ENCODE data around the gene F10.

The F10 gene

GRCh38 chr13:113144255-113144629, 21.6 kb downstream of the F10 start:
- H3K18ac ChIP-seq (ENCODE audit: low read length): peak overlapping the region; percentile 86
- no peak overlapping the region for H3K27ac ChIP-seq (replicated peaks; ENCODE audit: low read length)
- H3K4ac ChIP-seq (ENCODE audit: low read length): peak overlapping the region; percentile 0
- no peaks in the 10 kb centered on the region for H3K36me3 ChIP-seq (replicated peaks in 1 of 2; ENCODE audit: control insufficient read depth in 2 of 2, insufficient read depth in 2 of 2, low read length in 2 of 2)
- peak overlapping the region; percentile 63 for H3K9ac ChIP-seq (ENCODE audit: low read depth, low read length, poor library complexity)
- no peak overlapping the region for H3K23ac ChIP-seq (ENCODE audit: low read depth, low read length, poor library complexity)
- peak overlapping the region; percentile 88 for H2BK12ac ChIP-seq (ENCODE audit: low read length)
- H4K8ac ChIP-seq (ENCODE audit: low read depth, low read length): peak overlapping the region; percentile 29
- H2BK5ac ChIP-seq (ENCODE audit: low read length): peak overlapping the region; percentile 83
- H3K27me3 ChIP-seq (ENCODE audit: control insufficient read depth in 3 of 3, insufficient read depth in 3 of 3, low read depth in 1 of 3, low read length in 3 of 3): peaks cover 0 to 1% (median 0%) of the 10 kb centered on the region in 3 experiments
- WGBS, 2 donors (ENCODE audit: extremely low coverage in 2 of 2, insufficient read length in 2 of 2, insufficient replicate concordance in 1 of 2): no CpG with 5 or more reads among the region's 12 CpGs
- no peak overlapping the region for H4K91ac ChIP-seq (ENCODE audit: low read depth, low read length, poor library complexity)
- no peak overlapping the region for H3K14ac ChIP-seq (ENCODE audit: low read length)
- peaks cover 3% of the 10 kb centered on the region for H3K79me1 ChIP-seq (ENCODE audit: low read depth, low read length)
- H2BK120ac ChIP-seq (ENCODE audit: low read depth, low read length): peak overlapping the region; percentile 6
- peak overlapping the region; percentile 77 for H2AK5ac ChIP-seq (ENCODE audit: low read depth, low read length)
- peaks cover 0 to 7% of the 10 kb centered on the region in 2 donors for H3K4me1 ChIP-seq (ENCODE audit: control insufficient read depth in 2 of 2, insufficient read depth in 1 of 2, low read depth in 1 of 2, low read length in 2 of 2)
- no peak for DNase-seq (ENCODE audit: low spot score)
- H3K4me3 ChIP-seq (ENCODE audit: low read length in 2 of 2): no peak overlapping the region
- no peaks in the 10 kb centered on the region for H3K9me3 ChIP-seq (replicated peaks in 1 of 2; ENCODE audit: control insufficient read depth in 2 of 2, insufficient read depth in 1 of 2, low read depth in 1 of 2, low read length in 2 of 2)
- no peak overlapping the region for H3K4me2 ChIP-seq (ENCODE audit: insufficient read depth, low read length, poor library complexity, severe bottlenecking)
- no peak overlapping the region for H2AFZ ChIP-seq (ENCODE audit: low read length)
- H2BK15ac ChIP-seq (ENCODE audit: low read length): peak overlapping the region; percentile 97

- H3K4me3 ChIP-seq (ENCODE audit: low read length in 2 of 2): no peak overlapping the region
- no peak overlapping the region for H3K4me2 ChIP-seq (ENCODE audit: insufficient read depth, low read length, poor library complexity, severe bottlenecking)
- H3K14ac ChIP-seq (ENCODE audit: low read length): no peak overlapping the region
- H4K8ac ChIP-seq (ENCODE audit: low read depth, low read length): no peak overlapping the region
- peaks cover 0 to 7% of the 10 kb centered on the region in 2 donors for H3K4me1 ChIP-seq (ENCODE audit: control insufficient read depth in 2 of 2, insufficient read depth in 1 of 2, low read depth in 1 of 2, low read length in 2 of 2)
- H3K23ac ChIP-seq (ENCODE audit: low read depth, low read length, poor library complexity): no peak overlapping the region
- H3K27me3 ChIP-seq (ENCODE audit: control insufficient read depth in 3 of 3, insufficient read depth in 3 of 3, low read depth in 1 of 3, low read length in 3 of 3): no peaks in the 10 kb centered on the region
- no peak overlapping the region for H2AFZ ChIP-seq (ENCODE audit: low read length)
- H3K9me3 ChIP-seq (replicated peaks in 1 of 2; ENCODE audit: control insufficient read depth in 2 of 2, insufficient read depth in 1 of 2, low read depth in 1 of 2, low read length in 2 of 2): no peaks in the 10 kb centered on the region
- H3K4ac ChIP-seq (ENCODE audit: low read length): no peak overlapping the region
- WGBS, 2 donors (ENCODE audit: extremely low coverage in 2 of 2, insufficient read length in 2 of 2, insufficient replicate concordance in 1 of 2): no CpG with 5 or more reads among the region's 12 CpGs
- no peak overlapping the region for H2BK12ac ChIP-seq (ENCODE audit: low read length)
- H2BK120ac ChIP-seq (ENCODE audit: low read depth, low read length): no peak overlapping the region
- H2BK5ac ChIP-seq (ENCODE audit: low read length): no peak overlapping the region
- no peak overlapping the region for H3K27ac ChIP-seq (replicated peaks; ENCODE audit: low read length)
- no peak overlapping the region for H3K18ac ChIP-seq (ENCODE audit: low read length)
- H4K91ac ChIP-seq (ENCODE audit: low read depth, low read length, poor library complexity): no peak overlapping the region
- H3K79me1 ChIP-seq (ENCODE audit: low read depth, low read length): peaks cover 3% of the 10 kb centered on the region
- no peak for DNase-seq (ENCODE audit: low spot score)
- H2BK15ac ChIP-seq (ENCODE audit: low read length): no peak overlapping the region
- no peak overlapping the region for H2AK5ac ChIP-seq (ENCODE audit: low read depth, low read length)
- H3K36me3 ChIP-seq (replicated peaks in 1 of 2; ENCODE audit: control insufficient read depth in 2 of 2, insufficient read depth in 2 of 2, low read length in 2 of 2): no peaks in the 10 kb centered on the region
- H3K9ac ChIP-seq (ENCODE audit: low read depth, low read length, poor library complexity): no peak overlapping the region
Observed at GRCh38 chr13:113145496-113145895, 22.9 kb downstream of the F10 start.

GRCh38 chr13:113145911-113146598, 23.5 kb downstream of the F10 start:
- H3K4me3 ChIP-seq (ENCODE audit: low read length in 2 of 2): no peak overlapping the region
- no peak overlapping the region for H4K8ac ChIP-seq (ENCODE audit: low read depth, low read length)
- no peak overlapping the region for H2AK5ac ChIP-seq (ENCODE audit: low read depth, low read length)
- WGBS, 2 donors (ENCODE audit: extremely low coverage in 2 of 2, insufficient read length in 2 of 2, insufficient replicate concordance in 1 of 2): no CpG with 5 or more reads among the region's 15 CpGs
- H3K18ac ChIP-seq (ENCODE audit: low read length): no peak overlapping the region
- no peak overlapping the region for H4K91ac ChIP-seq (ENCODE audit: low read depth, low read length, poor library complexity)
- H2BK15ac ChIP-seq (ENCODE audit: low read length): no peak overlapping the region
- no peak overlapping the region for H3K14ac ChIP-seq (ENCODE audit: low read length)
- H3K27ac ChIP-seq (replicated peaks; ENCODE audit: low read length): no peak overlapping the region
- peaks cover 0 to 7% of the 10 kb centered on the region in 2 donors for H3K4me1 ChIP-seq (ENCODE audit: control insufficient read depth in 2 of 2, insufficient read depth in 1 of 2, low read depth in 1 of 2, low read length in 2 of 2)
- H3K36me3 ChIP-seq (replicated peaks in 1 of 2; ENCODE audit: control insufficient read depth in 2 of 2, insufficient read depth in 2 of 2, low read length in 2 of 2): no peaks in the 10 kb centered on the region
- no peaks in the 10 kb centered on the region for H3K9me3 ChIP-seq (replicated peaks in 1 of 2; ENCODE audit: control insufficient read depth in 2 of 2, insufficient read depth in 1 of 2, low read depth in 1 of 2, low read length in 2 of 2)
- no peak overlapping the region for H3K4ac ChIP-seq (ENCODE audit: low read length)
- H2BK120ac ChIP-seq (ENCODE audit: low read depth, low read length): no peak overlapping the region
- H3K4me2 ChIP-seq (ENCODE audit: insufficient read depth, low read length, poor library complexity, severe bottlenecking): no peak overlapping the region
- no peak overlapping the region for H3K23ac ChIP-seq (ENCODE audit: low read depth, low read length, poor library complexity)
- no peak overlapping the region for H2BK5ac ChIP-seq (ENCODE audit: low read length)
- no peak overlapping the region for H2BK12ac ChIP-seq (ENCODE audit: low read length)
- no peak overlapping the region for H2AFZ ChIP-seq (ENCODE audit: low read length)
- DNase-seq (ENCODE audit: low spot score): no peak
- no peaks in the 10 kb centered on the region for H3K27me3 ChIP-seq (ENCODE audit: control insufficient read depth in 3 of 3, insufficient read depth in 3 of 3, low read depth in 1 of 3, low read length in 3 of 3)
- peaks cover 3% of the 10 kb centered on the region for H3K79me1 ChIP-seq (ENCODE audit: low read depth, low read length)
- no peak overlapping the region for H3K9ac ChIP-seq (ENCODE audit: low read depth, low read length, poor library complexity)

- no peak overlapping the region for H2BK120ac ChIP-seq (ENCODE audit: low read depth, low read length)
- no peak overlapping the region for H2BK5ac ChIP-seq (ENCODE audit: low read length)
- H3K4me3 ChIP-seq (ENCODE audit: low read length in 2 of 2): no peak overlapping the region
- no peak overlapping the region for H3K14ac ChIP-seq (ENCODE audit: low read length)
- H2AK5ac ChIP-seq (ENCODE audit: low read depth, low read length): peak overlapping the region; percentile 20
- no peak overlapping the region for H2BK15ac ChIP-seq (ENCODE audit: low read length)
- no peaks in the 10 kb centered on the region for H3K79me1 ChIP-seq (ENCODE audit: low read depth, low read length)
- WGBS, 2 donors (ENCODE audit: extremely low coverage in 2 of 2, insufficient read length in 2 of 2, insufficient replicate concordance in 1 of 2): no CpG with 5 or more reads among the region's 9 CpGs
- no peak overlapping the region for H3K4ac ChIP-seq (ENCODE audit: low read length)
- no peak overlapping the region for H2AFZ ChIP-seq (ENCODE audit: low read length)
- no peak overlapping the region for H3K27ac ChIP-seq (replicated peaks; ENCODE audit: low read length)
- no peak overlapping the region for H2BK12ac ChIP-seq (ENCODE audit: low read length)
- DNase-seq (ENCODE audit: low spot score): no peak
- H3K23ac ChIP-seq (ENCODE audit: low read depth, low read length, poor library complexity): peak overlapping the region; percentile 48
- H3K36me3 ChIP-seq (replicated peaks in 1 of 2; ENCODE audit: control insufficient read depth in 2 of 2, insufficient read depth in 2 of 2, low read length in 2 of 2): no peaks in the 10 kb centered on the region
- no peak overlapping the region for H3K9ac ChIP-seq (ENCODE audit: low read depth, low read length, poor library complexity)
- peaks cover 0 to 7% of the 10 kb centered on the region in 2 donors for H3K4me1 ChIP-seq (ENCODE audit: control insufficient read depth in 2 of 2, insufficient read depth in 1 of 2, low read depth in 1 of 2, low read length in 2 of 2)
- peaks cover 0 to 3% (median 1%) of the 10 kb centered on the region in 3 experiments for H3K27me3 ChIP-seq (ENCODE audit: control insufficient read depth in 3 of 3, insufficient read depth in 3 of 3, low read depth in 1 of 3, low read length in 3 of 3)
- H3K18ac ChIP-seq (ENCODE audit: low read length): no peak overlapping the region
- no peak overlapping the region for H4K8ac ChIP-seq (ENCODE audit: low read depth, low read length)
- no peak overlapping the region for H3K4me2 ChIP-seq (ENCODE audit: insufficient read depth, low read length, poor library complexity, severe bottlenecking)
- H3K9me3 ChIP-seq (replicated peaks in 1 of 2; ENCODE audit: control insufficient read depth in 2 of 2, insufficient read depth in 1 of 2, low read depth in 1 of 2, low read length in 2 of 2): no peaks in the 10 kb centered on the region
- H4K91ac ChIP-seq (ENCODE audit: low read depth, low read length, poor library complexity): no peak overlapping the region
Observed at GRCh38 chr13:113146750-113147149, 24.2 kb downstream of the F10 start.
